Measurements from ENCODE around the gene FBXW7.

The FBXW7 gene

GRCh38 chr4:152339576-152339975, 196.3 kb downstream of the FBXW7 start:
- DNase-seq (ENCODE audit: low read depth, low spot score) = no peak

GRCh38 chr4:152334931-152335330, 201.0 kb downstream of the FBXW7 start:
- DNase-seq (ENCODE audit: low read depth, low spot score) = no peak

GRCh38 chr4:152331042-152331441, 204.8 kb downstream of the FBXW7 start:
- no peak for DNase-seq (ENCODE audit: low read depth, low spot score)

GRCh38 chr4:152328582-152328981, 207.3 kb downstream of the FBXW7 start:
- DNase-seq (ENCODE audit: low read depth, low spot score) = no peak

GRCh38 chr4:152327606-152328453, 208.1 kb downstream of the FBXW7 start:
- no peak for DNase-seq (ENCODE audit: low read depth, low spot score)

GRCh38 chr4:152325831-152326230, 210.1 kb downstream of the FBXW7 start:
- no peak for DNase-seq (ENCODE audit: low read depth, low spot score)

- DNase-seq (ENCODE audit: low read depth, low spot score) = no peak
Measured at GRCh38 chr4:152323221-152323620, 212.7 kb downstream of the FBXW7 start.

GRCh38 chr4:152322656-152323055, 213.2 kb downstream of the FBXW7 start:
- no peak for DNase-seq (ENCODE audit: low read depth, low spot score)

GRCh38 chr4:152321923-152322322, 214.0 kb downstream of the FBXW7 start:
- DNase-seq (ENCODE audit: low read depth, low spot score) = no peak

- no peak for DNase-seq (ENCODE audit: low read depth, low spot score)
Measured at GRCh38 chr4:152321398-152321797, 214.5 kb downstream of the FBXW7 start.

GRCh38 chr4:152316969-152317368, 218.9 kb downstream of the FBXW7 start:
- no peak for DNase-seq (ENCODE audit: low read depth, low spot score)

- peak; percentile 92 for DNase-seq (ENCODE audit: low read depth, low spot score)
Measured at GRCh38 chr4:152310257-152310656, 225.6 kb downstream of the FBXW7 start.

GRCh38 chr4:152309418-152309817, 226.5 kb downstream of the FBXW7 start:
- DNase-seq (ENCODE audit: low read depth, low spot score) = no peak

- no peak for DNase-seq (ENCODE audit: low read depth, low spot score)
Measured at GRCh38 chr4:152308951-152309350, 226.9 kb downstream of the FBXW7 start.

GRCh38 chr4:152307669-152308068, 228.2 kb downstream of the FBXW7 start:
- DNase-seq (ENCODE audit: low read depth, low spot score) = peak; percentile 10

- no peak for DNase-seq (ENCODE audit: low read depth, low spot score)
Measured at GRCh38 chr4:152306541-152306940, 229.4 kb downstream of the FBXW7 start.

GRCh38 chr4:152304220-152304619, 231.7 kb downstream of the FBXW7 start:
- peak; percentile 10 for DNase-seq (ENCODE audit: low read depth, low spot score)

- no peak for DNase-seq (ENCODE audit: low read depth, low spot score)
Measured at GRCh38 chr4:152301381-152301780, 234.5 kb downstream of the FBXW7 start.

GRCh38 chr4:152299553-152299952, 236.3 kb downstream of the FBXW7 start:
- DNase-seq (ENCODE audit: low read depth, low spot score) = no peak

GRCh38 chr4:152296386-152296785, 239.5 kb downstream of the FBXW7 start:
- no peak for DNase-seq (ENCODE audit: low read depth, low spot score)

GRCh38 chr4:152294765-152295164, 241.1 kb downstream of the FBXW7 start:
- DNase-seq (ENCODE audit: low read depth, low spot score) = no peak

GRCh38 chr4:152294331-152294730, 241.6 kb downstream of the FBXW7 start:
- DNase-seq (ENCODE audit: low read depth, low spot score) = no peak

- DNase-seq (ENCODE audit: low read depth, low spot score) = no peak
Measured at GRCh38 chr4:152293527-152293926, 242.4 kb downstream of the FBXW7 start.
